ENCODE data around the gene DACH1.

DNA sequence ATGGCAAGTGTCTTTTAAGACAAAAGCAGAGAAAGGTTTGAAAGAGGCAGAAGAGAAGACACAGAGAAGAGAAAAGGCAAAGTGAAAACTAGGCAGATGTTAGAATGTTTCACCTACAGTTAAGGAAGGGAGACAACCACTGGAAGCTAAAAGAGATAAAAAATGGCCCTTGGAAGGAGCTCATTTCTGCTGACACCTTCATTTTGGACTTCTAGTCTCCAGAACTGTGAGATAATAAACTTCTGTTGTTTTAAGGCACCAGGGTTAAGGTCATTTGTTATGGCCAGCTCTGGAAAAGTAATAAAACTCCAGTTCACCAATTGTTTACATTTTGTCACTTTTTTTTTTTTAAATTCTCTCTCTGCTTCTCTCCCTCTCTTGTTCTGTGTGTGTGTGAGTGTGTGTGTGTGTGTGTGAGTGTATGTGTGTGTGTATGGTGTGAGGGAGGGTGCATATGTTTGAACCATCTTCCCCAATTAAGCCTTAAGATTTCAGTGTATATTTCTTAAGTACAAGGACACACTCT lies 374.6 kb downstream of the DACH1 start:
- TF ChIP-seq CTCF (conservative IDR thresholded peaks at IDR 0.05; ENCODE audit: low read depth, low read length) (no peak), EZH2phosphoT487 (IDR thresholded peaks at IDR 0.05; ENCODE audit: borderline replicate concordance, low read length) (no peak), EZH2 (IDR thresholded peaks at IDR 0.05; ENCODE audit: low read length, unreplicated experiment) (no peak)

All from PC-3 (cell line).